Erythroblast (primary cell): Measurements from ENCODE around the gene RIMS1.

Experiments
- GATA1 ChIP-seq: IDR thresholded peaks from 2 replicates; pipeline ENCODE4 v1.6.1; 2011; ENCODE audit warnings: low read depth, mild to moderate bottlenecking, control low read depth, low read length, moderate library complexity
- POLR2A ChIP-seq: IDR thresholded peaks from 2 replicates; pipeline ENCODE4 v1.6.1; 2011; ENCODE audit warnings: mild to moderate bottlenecking, low read length

DNA sequence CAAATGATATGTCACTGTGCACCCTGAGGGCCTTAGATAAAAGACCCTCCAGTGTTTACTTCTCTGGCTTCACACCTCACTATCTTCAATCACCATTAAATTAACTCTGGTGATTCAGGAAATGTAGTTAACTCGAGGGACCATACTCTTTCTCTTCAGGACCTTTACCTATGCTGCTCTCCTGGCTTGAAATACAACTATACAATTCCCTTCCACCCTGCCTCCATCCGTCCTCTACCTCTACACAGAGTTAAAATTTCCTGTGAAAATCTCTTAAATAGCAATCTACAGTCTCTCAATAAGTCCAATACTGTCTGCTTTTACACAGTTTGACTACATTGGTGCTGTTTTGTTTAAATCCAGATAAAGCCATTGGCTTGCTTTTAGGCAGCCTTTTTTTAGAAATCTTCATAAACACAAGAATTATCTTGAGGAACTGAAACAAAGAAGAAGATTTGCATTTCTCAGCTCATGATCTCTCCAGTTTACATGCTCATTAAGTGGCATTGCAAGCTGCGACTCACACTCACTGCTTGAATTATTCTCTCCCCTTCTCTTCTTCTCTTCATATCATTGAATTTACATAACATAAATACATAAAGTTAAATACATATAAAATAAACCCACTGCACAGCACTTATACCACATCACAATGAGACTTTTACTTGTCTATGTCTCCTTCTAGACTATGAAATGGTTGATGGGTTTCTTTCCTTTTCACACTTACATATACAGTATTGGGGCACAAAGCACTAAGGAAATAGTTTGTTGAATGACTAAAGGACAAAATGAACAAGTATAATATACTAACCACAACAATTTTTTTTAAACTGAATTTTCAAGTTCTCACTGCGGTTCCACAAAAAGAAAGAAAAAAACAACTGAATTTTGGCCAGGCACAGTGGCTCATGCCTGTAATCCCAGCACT, 496.5 kb downstream of the RIMS1 start:
- TF ChIP-seq POLR2A (no peak), GATA1 (no peak)
